ENCODE data around the gene POLN.

POLN gene

GRCh38 chr4:2075987-2076907 is 165.7 kb downstream of the POLN start:
- H3K4me3 ChIP-seq (ENCODE audit: low read length), result no peak overlapping the region
- no peak for TF ChIP-seq ZNF274 (IDR thresholded peaks at IDR 0.05; ENCODE audit: low read depth, low read length)

- H3K4me3 ChIP-seq (ENCODE audit: low read length), result no peak overlapping the region
- no peak for TF ChIP-seq ZNF274 (IDR thresholded peaks at IDR 0.05; ENCODE audit: low read depth, low read length)
Measured at GRCh38 chr4:2075171-2075986, 166.5 kb downstream of the POLN start.

GRCh38 chr4:2074588-2074987 is 167.3 kb downstream of the POLN start:
- TF ChIP-seq ZNF274 (IDR thresholded peaks at IDR 0.05; ENCODE audit: low read depth, low read length), result no peak
- H3K4me3 ChIP-seq (ENCODE audit: low read length), result no peak overlapping the region

- no peak for TF ChIP-seq ZNF274 (IDR thresholded peaks at IDR 0.05; ENCODE audit: low read depth, low read length)
- no peak overlapping the region for H3K4me3 ChIP-seq (ENCODE audit: low read length)
Measured at GRCh38 chr4:2073808-2074481, 168.0 kb downstream of the POLN start.

GRCh38 chr4:2072971-2073807 is 168.7 kb downstream of the POLN start:
- no peak overlapping the region for H3K4me3 ChIP-seq (ENCODE audit: low read length)
- TF ChIP-seq ZNF274 (IDR thresholded peaks at IDR 0.05; ENCODE audit: low read depth, low read length), result no peak

- TF ChIP-seq ZNF274 (IDR thresholded peaks at IDR 0.05; ENCODE audit: low read depth, low read length), result no peak
- no peak overlapping the region for H3K4me3 ChIP-seq (ENCODE audit: low read length)
Measured at GRCh38 chr4:2071912-2072867, 169.7 kb downstream of the POLN start.

GRCh38 chr4:2071252-2071911 is 170.5 kb downstream of the POLN start:
- H3K4me3 ChIP-seq (ENCODE audit: low read length), result no peak overlapping the region
- no peak for TF ChIP-seq ZNF274 (IDR thresholded peaks at IDR 0.05; ENCODE audit: low read depth, low read length)

- H3K4me3 ChIP-seq (ENCODE audit: low read length), result no peak overlapping the region
- TF ChIP-seq ZNF274 (IDR thresholded peaks at IDR 0.05; ENCODE audit: low read depth, low read length), result no peak
Measured at GRCh38 chr4:2070421-2071251, 171.3 kb downstream of the POLN start.

GRCh38 chr4:2069986-2070385 is 171.9 kb downstream of the POLN start:
- no peak for TF ChIP-seq ZNF274 (IDR thresholded peaks at IDR 0.05; ENCODE audit: low read depth, low read length)
- H3K4me3 ChIP-seq (ENCODE audit: low read length), result no peak overlapping the region

- H3K4me3 ChIP-seq (ENCODE audit: low read length), result no peak overlapping the region
- TF ChIP-seq ZNF274 (IDR thresholded peaks at IDR 0.05; ENCODE audit: low read depth, low read length), result no peak
Measured at GRCh38 chr4:2069161-2069971, 172.6 kb downstream of the POLN start.
